Activated CD8-positive, alpha-beta memory T cell treated with anti-CD3 and anti-CD28 coated beads, Interleukin-2, amount 50 U/mL, for 1 hour (primary cell): ENCODE measurements around the gene SCN1A.

Source experiments
- DNase-seq: peaks from one replicate; pipeline ENCODE4 v3.0.0-alpha.2; 2020; ENCODE audit errors: extremely low read depth

The SCN1A gene

DNA sequence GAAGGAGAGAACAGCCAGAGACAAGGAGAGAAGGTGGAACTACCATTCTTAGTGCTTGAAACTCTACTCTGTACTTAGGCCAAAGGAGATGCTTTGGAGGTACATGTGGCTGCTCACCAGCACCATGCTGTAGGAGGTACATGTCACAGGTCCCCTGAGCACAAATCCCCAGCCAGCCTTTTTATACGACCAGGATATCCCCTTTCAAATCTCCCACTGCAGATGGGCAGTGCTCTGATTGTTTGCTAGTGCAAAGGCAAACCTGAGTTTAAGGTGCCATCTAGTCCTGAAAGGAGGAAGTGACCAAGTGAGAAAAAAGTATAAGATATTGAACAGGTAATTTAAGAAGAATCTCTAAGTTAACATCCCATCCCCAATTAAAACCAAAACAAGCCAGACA is 157.2 kb downstream of the SCN1A start:
- no peak for DNase-seq

DNA sequence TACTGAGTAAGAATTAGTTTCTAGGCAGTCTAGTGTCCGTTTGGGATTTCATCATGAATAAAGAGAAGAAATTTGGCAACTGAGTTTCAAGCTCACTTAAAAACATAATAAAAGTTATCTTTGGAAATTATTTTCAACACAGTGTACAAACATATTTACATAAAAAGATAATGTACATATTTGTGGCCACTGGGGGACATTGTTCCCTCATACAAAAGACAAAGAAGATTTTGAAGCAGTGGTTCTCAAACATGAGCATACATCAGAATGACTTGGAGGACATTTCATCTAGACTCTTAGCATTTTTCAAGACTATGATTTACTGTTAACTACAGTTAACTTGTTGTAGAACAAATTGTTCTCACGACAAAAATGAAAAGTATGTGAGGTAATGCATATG is 158.6 kb downstream of the SCN1A start:
- no peak for DNase-seq

DNA sequence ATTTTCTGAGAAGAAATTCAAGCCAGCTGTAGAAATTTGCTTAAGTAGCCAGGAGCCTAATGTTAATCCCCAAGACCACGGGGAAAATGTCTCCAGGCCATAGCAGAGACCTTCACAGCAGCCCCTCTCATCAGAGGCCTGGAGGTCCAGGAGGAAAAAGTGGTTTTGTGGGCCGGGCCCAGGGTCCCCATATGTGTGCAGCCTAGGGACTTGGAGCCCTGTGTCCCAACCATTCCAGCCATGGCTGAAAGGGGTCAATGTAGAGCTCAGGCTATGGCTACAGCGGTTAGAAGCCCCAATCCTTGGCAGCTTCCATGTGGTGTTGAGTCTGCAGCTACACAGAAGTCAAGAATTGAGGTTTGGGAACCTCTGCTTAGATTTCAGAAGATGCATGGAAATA is 160.1 kb downstream of the SCN1A start:
- DNase-seq = no peak

DNA sequence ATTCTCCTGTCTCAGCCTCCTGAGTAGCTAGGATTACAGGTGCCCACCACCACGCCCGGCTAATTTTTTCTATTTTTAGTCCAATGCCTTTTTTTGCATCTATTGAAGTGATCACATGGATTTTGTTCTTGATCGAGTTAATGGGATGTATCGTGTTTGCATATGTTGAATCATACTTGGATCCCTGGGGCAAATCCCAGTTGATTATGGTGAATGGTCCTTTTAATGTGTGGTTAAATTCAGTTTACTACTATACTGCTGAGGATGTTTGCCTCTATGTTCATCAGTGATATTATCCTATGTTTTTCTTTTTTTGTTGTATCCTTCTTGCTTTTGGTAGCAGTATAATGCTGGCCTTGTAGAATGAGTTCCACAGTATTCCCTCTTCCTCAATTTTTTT is 166.0 kb downstream of the SCN1A start:
- no peak for DNase-seq

DNA sequence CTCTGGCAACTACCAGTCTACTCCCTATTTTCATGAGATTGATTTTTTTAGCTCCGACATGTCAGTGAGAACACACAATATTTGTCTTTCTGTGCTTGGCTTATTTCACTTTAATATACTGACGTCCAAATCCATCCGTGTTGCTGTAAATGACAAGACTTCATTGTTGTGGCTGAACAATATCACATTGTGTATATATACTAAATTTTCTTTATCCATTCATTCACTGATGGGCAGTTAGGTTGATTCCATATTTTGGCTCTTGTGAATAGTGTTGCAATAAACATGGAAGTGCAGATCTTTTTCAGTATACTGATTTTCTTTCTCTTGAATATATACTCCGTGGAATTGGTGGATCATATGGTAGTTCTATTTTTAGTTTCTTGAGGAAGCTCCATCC is 168.4 kb downstream of the SCN1A start:
- no peak for DNase-seq

DNA sequence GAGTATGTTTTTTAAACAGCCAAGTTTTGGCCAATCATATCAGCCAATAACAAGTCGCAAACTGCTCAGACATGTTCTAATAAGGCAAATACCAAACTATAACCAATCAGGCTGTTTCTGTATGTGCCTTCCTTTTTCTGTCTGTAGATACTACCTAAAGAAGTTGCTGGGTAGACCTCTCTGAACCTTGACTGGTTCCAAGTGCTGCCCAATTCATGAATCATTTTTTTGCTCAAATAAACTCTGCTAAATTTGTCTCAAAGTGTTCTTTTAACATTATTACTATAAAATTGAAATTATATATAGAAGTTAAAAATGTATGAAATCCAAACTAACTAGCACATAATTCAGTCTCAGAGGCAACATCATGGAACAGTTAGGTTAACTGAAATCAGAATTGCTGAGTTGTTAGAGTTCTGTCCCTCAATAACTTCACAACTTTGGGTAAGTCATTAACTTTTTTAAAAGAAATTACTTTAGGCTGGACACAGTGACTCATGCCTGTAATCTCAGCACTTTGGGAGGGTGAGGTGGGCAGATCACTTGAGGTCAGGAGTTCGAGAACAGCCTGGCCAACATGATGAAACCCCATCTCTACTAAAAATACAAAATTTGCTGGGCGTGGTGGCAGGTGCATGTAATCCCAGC is 169.4 kb downstream of the SCN1A start:
- DNase-seq = no peak

DNA sequence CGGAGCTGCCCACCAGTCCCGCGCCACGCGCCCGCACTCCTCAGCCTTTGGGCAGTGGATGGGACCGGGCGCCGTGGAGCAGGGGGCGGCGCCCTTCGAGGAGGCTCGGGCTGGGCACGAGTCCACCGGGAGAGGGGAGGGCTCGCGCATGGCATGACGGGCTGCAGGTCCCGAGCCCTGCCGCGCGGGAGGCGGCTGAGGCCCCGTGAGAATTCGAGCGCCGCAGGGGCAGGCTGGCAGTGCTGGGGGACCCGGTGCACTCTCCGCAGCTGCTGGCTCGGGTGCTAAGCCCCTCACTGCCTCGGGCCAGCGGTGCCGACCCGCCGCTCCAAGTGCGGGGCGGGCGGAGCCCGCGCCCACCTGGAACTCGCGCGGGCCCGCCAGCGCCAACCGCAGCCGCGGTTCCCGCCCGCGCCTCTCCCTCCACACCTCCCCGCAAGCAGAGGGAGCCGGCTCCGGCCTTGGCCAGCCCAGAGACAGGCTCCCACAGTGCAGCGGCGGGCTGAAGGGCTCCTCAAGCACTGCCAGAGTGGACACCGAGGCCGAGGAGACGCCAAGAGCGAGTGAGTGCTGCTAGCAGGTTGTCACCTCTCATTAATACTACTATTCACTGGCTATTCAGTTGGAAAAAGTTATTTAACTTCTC is 170.7 kb downstream of the SCN1A start:
- DNase-seq = no peak

DNA sequence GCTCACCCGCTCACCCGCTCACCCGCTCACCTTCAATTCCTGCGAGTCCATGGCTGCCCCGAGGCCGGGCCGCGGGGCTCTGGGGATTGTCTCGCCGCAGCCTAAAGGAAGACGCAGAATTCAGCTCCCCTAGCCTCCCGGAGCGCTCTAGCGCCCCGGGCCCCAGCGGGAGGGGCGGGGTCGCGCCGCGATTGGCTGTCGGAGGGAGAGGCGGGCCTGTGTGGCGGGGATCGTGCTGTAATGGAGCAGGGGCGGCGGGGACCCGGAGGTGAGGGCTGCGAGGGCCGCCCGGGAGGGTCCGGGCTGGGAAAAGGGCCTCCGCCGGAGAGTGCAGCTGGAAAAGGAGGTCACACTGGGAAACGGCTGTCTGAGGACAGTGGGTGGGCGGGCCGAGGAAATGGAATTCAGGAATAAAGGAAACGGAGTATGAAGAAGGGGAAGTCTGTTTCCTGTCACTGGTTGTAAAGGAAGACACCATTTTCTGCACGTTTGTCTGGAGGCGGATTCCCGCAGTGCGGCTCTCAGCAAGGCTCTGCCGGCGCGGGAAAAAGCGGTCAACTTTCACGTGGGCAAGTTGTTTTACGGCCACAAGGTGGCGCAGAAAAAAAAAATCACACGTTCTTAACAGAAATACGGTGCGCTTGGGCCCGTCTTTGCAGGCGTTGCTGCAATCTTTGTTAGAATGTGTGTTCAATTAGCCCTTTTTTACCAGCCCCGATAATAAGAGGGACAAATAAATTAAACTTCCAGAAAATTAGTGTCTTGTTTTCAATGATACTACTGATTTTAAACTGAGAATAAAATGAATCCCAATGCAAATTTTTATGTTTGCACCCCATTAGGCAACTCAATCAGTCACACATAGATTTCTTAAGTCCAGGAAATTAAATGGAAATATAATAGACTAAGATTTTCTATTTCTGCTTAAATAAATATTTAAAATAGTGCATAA is 173.9 kb downstream of the SCN1A start, which contains the start of gene TTC21B:
TSS of gene TTC21B (minus strand) at position 122 of the 952 bp plus-strand sequence. CDS start at position 51, 71 bp downstream.
- DNase-seq = peak; percentile 73

DNA sequence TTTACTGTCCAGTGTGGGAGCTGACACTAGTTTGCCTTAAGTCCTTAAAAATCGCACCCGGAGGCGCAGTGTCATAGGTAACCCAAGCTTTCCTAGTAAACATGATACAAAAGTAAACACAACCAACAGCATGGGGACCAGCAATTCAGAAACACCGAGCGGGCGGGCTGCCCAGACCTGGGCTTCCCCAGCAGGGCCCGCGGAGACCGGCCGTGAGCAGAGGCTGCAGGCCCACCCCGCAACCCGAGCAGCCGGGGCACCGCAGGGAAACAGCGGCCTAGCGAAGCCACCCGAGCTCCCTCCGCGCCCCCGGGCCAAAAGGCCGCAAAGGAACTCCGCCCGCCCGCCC is 174.5 kb downstream of the SCN1A start:
- DNase-seq = no peak

DNA sequence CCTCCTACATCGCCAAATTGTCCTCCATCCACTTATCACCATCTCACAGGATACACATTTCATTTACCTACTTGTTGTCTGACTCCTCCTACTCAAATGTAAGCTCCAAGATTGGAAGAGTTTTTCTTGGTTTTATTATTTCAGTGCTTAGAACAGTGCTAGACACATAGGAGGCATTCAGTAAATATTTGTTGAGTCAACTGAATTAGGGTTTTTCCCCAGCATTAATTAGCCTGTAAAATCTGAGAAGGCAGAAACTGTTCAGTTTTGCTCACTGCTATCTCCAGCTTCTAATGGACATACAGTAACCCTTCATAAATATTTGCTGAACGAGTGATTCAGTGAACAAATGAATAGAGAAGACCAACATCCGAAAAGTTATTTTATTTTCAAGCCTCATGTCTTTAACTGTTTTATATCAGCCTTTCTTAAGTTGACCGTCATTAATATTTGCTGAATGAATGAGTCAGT is 175.0 kb downstream of the SCN1A start:
- DNase-seq = no peak

DNA sequence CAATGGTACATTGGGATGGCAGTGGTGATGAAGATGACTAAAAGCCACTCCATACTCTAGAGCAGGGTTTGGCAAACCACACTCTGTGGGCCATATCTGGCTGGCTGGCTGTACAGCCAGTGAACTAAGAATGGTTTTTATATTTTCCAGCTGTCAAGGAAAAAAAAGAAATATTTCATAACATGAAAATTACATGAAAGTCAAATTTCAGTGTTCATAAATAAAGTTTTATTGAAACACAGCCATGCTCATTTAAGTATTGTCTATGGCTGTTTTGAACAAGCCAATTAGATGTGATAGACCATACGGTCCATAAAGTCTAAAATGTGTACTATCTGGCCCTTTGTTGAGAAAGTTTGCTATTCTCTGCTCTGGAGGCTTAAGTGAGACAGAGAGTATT is 175.7 kb downstream of the SCN1A start:
- no peak for DNase-seq

DNA sequence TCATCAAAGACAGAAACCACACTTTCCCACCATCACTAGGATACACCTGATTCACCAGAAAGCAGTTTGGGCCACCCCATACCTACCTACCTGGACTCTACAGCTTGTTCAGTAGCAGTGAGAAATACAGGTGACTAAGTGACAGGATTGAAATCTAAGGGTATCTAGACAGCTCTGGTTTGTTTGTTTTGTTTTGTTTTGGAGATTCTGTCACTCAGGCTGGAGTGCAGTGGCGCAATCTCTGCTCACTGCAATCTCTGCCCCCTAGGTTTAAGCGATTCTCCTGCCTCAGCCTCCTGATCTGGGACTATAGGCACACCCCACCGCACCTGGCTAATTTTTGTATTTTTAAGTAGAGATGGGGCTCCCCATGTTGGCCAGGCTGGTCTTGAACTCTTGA is 177.4 kb downstream of the SCN1A start:
- DNase-seq = no peak

DNA sequence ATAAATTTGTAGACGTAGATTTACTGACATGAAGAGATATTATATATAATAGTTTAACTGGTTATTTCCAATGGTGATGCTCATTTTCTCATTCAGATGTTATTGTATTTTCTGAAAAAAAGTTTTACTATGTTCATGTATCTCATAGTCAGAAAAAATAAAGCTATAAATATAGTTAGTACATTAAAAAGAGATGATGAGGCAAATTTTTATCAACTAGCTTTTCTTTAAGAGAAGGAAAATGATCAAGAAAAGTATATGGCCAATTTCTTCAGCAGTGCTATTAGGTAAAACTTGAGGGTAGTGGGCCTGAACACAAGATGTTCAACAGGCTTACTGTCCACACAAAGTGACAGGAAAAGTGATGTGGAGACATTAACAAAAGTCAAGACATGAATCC is 186.0 kb downstream of the SCN1A start:
- DNase-seq = no peak

DNA sequence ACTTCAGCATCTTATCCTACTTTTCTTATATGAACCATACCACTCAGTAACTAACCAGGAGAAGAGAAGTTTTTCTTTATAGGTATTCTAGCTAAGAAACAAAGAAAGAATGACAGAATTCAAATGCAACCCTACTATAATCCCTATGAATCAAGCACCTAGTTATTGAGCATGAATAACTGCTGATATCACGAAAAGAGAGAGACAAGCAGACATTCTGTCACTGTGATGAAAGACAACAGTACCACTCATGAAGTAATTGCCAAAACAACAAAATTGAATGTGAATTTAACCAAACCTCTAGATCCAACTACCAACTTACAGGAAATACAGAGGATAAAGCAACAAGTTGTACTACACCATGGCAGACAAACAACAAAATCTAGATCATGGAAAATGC is 189.6 kb downstream of the SCN1A start:
- DNase-seq = no peak
